NCI-H524 treated with DMSO at 0.1 percent for 48 hours (cell line): ENCODE results near the gene RPL36AL.
"Not testable (repeated sequence)": the region's sequence is repeated elsewhere in the genome, so short reads cannot be mapped to it uniquely, and the experiment has no call there.

Source experiments
- DNase-seq: peaks from one replicate; lab custom pipeline; 2025; lab: John Stamatoyannopoulos, UW

The RPL36AL gene

DNA sequence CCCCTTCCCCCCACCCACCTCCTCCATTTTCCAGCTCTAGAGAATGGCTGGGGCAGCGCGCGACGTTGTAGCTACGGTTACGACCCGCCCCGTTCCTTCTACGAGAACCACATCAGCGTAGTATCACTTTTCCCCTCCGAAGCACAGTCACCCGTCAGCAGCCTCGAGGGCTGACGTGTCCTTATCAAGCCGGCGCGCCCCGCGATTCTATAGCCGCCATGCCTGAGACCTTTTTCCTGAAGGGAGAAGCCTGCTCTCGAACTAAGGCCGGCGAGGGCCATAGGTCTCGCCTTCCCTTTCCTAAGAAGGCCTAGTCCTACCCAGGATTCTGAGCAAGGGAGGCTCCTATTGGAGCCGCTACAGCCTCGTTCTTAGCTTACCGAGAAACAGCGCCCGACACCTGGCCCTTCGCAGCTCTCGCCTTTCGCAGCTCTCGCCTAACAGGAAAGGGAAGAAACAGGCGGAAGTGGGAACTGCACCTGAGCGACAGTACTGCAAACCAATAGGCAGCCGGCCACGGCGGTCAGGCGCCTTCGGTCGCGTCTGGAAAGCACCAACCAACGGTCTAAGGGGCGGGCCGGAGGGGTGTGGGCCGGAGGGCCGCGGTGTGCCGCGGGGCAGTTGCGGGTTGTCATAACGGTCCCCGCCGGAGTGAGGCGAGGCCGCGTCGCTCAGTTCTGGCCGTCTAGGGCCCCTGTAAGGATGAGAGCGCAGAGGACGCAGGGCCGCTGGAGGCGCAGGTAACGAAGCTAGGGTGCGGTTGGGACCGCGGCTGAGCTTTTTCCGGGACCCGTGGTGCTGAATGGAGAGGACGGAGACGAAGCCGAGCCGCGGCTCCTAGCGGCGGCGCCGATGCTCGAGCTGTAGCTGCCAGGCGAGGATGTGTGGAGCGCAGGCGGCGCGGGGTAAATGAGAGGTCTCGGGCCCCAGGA lies at the start of gene RPL36AL, which contains the start of gene MGAT2:
TSS of gene RPL36AL (minus strand) at position 445 of the 932 bp plus-strand sequence. CDS start 1,522 bp downstream, outside the sequence.
TSS of gene MGAT2 (plus strand) at position 618 of the 932 bp plus-strand sequence. CDS start 470 bp downstream, outside the sequence.
- peak; percentile 98 for DNase-seq

DNA sequence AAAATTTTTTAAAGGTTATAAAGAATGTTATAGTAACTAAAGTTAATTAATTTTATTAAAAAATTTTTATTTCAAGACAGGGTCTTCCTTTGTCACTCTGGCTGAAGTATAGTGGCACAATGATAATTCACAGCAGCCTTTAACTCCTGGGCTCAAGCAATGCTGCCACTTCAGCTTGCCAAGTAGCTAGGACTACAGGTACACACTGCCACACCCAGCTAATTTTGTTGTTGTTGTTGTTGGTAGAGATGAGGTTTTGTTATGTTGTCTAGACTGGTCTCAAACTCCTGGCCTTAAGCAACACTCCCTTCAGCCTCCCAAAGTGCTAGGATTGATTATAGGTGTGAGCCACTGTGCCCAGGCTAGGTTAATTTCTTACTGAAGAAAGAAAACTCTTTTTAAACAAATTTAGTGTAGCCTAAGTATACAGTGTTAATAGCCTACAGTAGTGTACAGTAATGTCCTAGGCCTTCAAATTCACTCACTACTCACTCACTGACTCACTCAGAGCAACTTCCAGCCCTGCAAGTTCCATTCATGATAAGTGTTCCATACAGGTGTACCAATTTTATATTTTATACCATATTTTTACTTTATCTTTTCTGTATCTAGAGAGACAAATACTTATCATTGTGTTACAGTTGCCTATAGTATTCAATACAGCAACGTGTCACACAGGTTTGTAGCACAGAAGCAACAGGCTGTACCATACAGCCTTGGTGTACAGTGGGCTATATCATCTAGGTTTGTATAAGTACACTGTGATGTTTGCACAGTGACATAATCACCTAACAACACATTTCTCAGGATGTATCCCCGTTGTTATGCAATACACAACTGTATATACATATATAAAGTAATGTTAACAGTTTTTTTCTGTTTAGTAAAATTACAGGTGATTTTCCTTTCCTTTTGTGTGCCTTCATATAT lies 39.4 kb upstream of the RPL36AL start:
- DNase-seq: no peak

DNA sequence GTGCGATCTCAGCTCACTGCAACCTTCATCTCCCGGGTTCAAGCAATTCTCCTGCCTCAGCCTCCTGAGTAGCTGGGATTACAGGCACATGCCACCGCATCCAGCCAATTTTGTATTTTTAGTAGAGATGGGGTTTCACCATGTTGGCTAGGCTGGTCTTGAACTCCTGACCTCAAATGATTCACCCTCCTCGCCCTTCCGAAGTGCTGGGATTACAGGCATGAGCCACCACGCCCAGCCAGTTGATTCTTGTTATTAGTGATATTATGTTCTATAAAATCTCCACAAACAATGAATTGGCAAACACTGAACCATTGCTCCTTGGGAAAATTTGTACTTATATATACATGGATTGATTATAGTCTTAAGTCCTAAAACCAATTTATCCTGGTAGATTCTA lies 37.1 kb upstream of the RPL36AL start:
- not testable (repeated sequence) for DNase-seq

DNA sequence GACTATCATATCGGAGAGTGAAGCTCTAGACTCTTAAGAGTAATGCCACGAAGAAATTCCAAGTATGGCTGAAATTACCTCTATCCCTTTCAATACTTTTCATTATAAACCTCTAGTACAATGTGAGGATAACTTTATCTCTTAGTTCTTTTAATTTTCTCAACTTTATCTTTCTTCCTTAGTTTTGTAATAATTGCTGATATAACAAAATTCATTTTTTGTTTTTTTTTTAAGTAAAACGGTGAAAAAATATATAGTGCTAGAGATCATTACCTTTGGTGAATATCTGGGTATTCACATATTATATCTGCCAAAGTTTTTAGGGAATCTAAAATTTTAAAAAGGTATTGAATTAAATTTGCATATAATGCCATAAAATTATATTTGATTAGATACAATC lies 34.1 kb upstream of the RPL36AL start:
- no peak for DNase-seq

DNA sequence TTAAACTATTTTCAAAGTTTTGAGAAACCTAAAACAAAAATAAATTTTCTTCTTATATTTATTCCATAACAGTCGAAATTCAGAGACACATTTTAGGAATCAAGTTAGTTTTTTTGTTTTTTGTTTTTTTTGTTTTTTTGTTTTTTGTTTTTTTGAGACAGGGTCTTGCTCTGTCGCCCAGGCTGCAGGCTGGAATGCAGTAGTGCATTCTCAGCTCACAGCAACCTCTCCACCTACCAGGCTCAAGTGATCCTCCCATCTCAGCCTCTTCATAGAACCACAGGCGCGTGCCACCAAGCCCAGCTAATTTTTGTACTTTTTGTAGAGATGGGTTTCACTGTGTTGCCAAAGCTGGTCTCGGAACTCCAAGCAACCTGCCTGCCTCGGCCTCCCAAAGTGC lies 33.1 kb upstream of the RPL36AL start:
- DNase-seq: no peak

DNA sequence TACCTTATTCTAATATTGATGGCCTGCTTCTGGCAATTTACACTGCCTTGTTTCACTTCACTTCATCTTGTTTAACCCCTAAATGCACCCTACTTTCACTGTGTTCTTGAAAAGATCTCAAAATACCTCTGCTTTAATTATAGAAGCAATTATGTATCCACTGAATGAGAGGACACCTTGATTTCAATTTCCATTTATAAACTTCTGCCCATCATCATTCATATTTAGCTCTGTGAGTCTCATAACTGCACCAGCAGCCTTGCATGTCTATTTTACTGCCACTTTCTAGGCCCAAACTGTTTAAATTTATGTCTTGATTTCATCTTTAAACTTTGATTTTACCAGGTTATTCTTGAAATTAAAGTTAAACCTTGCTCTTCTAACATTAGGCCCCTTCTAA lies 21.7 kb upstream of the RPL36AL start:
- no peak for DNase-seq

DNA sequence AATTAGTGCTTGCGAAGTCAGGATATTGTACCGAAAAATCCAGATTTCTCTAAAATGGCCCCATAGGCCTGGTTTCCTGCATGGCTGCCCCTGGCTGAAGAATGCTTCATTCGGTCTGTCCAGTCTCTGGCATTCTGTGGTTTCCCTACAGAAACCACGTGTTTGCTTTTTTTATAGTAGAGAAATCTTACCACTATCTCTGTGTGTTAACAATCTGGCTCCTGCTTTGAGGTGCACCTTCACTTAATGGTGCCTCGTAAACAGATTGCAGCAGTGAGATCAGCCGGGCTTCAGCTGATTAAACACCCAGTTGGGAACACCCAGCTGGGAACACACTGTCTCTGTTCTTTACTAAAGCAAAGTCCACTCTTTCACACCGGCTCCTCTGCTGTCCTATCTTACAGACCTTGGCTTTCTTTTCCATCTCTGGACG lies 21.3 kb upstream of the RPL36AL start:
- DNase-seq: no peak

DNA sequence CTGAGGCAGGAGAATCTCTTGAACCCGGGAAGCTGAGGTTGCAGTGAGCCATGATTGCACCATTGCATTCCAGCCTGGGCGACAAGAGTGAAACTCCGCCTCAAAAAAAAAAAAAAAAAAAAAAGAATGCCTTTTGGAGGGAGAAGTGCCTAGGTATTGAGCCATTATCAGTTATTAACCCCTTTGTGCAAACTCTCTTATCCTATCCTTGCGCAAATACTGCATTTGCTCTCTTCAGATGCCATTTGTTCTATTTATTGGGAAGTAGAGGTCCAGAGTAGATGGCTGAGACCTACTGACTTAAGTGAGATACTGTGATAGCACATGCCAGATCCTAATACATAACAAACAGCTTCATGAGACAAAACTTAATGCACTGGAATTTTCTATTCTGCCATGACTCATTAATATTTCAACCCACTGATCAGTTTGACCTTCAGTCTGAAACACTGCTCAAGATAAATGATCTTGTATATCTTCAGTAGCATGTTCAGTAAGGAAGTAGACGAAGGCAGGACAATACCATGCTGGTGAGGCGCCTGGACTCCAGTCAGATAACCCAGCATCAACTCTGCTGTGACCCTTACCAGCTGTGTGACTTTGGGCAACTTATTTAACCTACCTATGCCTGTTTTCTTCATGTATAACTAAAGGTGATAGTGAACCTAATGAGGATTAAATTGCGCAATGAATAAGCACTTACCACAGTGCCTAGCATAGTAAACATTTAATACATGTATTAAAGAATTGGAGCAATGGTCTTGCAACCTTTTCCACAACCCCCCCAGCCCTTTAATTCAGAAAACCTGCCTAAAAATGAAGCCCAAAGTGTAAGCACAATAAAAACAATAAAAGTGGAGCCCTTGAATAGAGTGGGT lies 20.4 kb upstream of the RPL36AL start:
- no peak for DNase-seq

DNA sequence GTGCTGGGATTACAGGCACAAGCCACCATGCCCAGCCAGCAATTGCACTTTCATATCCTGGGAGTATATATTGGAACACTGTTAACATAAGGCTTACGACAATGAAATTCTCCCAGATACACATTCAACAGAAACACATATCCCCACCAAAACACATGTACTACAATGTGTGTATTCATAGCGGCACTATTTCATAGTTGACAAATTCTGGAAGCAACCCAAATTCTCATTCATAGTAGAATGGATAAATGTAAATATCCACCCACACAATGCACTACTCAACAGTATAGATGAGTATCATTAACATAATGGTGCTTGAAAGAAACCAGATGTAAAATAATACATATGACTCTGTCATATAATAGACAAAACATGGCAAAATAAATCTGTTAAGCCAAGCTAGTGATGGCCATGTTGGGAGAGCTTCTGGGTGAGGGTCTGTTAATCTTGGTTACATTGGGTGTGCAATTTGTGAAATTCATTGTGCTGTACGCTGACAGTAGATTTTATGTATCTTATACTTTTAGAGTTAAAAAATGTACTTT lies 17.2 kb upstream of the RPL36AL start:
- no peak for DNase-seq

DNA sequence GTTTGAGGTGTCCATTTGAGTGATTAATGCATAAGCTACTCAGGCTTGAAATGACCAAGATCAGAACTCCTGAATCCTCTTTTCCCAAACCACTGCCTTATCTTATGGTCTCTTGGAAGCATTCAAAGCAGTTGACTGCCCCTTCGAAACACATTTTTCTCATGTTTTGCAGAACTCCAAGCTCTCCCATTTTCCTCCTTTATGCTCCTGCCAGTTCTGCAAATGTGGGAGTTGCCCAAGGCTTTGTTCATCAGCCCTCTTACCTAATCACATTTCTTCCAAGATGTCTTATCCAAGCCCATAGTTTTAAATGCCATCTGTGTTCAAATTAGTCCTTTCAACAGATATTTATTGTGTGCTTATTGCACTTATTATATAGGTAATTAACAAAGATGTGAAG lies 16.4 kb upstream of the RPL36AL start:
- no peak for DNase-seq

DNA sequence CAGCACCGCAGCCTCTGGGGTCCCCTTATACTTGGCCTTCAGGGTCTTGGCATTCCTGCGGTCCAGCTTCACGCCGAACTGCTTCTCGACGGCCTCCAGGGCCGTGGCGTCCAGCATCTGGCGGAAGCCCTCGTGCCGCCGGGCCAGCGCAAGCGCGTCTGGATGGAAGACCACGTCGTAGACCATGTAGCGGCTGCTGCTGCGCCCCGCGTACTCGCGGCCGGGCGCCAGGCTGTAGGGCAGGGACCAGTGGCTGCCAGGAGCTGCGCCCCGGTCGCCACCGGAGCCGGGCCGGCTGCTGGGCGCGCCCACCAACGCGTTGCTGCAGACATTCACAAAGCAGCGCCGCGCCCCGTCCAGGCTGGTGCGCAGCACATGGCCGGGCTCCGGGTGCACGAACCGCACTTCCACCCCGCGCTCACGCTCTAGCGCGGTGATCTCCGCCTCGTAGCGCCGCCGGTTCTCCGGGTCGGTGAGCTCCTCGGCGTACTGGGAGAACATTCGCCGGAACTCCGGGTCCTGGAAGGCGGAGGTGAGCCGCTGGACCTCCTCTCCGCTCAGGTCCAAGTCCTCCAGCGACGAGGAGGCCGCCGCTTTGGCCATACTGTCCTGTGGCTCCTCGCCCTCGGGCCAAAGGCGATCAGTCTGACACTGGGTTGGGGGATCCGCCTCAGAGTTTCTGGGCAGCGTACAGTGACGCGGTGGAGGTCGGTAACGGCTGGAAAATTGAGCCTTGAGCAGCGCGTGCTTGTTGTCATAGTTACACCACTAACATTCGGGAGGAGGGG lies 14.3 kb upstream of the RPL36AL start, which contains the start of gene DNAAF2:
TSS of gene DNAAF2 (minus strand) at position 698 of the 788 bp plus-strand sequence. CDS start at position 603, 95 bp downstream.
- no peak for DNase-seq

DNA sequence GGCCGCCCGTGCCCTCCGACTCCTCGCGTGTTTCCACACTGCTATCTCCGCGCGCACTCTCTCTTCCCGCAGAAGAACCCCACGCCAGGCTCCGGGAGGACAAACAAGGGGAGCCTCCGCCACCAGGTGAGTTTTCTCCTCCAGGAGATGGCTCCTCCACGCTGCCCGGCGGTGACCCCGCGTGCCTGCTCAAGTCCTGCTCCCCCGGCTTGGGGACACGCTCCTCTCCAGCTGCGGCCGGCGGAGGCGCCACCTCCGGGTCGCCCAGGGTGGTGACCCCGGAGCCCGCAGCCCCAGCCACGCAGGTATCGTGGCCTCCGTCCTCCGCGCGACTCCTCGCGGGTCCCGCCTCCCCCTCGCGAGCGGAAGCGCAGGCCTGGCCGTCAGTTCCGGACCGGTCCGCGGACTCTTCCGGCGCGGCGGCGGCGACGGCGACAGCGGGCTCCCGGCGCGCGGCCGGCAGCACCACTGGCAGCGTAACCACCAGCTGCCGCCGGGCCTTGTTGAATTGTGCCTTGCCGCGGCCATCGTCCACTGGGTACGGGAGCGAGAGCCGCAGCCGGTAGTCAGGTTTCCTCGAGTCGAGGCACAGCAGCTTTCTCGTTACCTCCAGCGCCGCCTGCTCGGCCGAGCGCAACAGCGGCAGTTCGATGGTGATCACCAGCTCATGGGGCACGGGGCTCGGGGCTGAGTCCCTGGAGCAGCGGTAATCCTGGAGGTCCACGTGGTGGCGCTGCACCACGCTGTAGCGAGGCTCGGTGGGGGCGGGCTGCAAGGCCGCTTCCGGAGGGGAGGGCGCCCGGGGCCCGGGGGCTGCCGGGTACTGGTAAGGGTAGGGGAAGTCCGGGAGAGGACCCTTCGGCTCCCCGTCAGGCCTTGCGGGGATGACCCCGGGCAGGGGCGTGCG lies 13.5 kb upstream of the RPL36AL start:
- peak; percentile 85 for DNase-seq

DNA sequence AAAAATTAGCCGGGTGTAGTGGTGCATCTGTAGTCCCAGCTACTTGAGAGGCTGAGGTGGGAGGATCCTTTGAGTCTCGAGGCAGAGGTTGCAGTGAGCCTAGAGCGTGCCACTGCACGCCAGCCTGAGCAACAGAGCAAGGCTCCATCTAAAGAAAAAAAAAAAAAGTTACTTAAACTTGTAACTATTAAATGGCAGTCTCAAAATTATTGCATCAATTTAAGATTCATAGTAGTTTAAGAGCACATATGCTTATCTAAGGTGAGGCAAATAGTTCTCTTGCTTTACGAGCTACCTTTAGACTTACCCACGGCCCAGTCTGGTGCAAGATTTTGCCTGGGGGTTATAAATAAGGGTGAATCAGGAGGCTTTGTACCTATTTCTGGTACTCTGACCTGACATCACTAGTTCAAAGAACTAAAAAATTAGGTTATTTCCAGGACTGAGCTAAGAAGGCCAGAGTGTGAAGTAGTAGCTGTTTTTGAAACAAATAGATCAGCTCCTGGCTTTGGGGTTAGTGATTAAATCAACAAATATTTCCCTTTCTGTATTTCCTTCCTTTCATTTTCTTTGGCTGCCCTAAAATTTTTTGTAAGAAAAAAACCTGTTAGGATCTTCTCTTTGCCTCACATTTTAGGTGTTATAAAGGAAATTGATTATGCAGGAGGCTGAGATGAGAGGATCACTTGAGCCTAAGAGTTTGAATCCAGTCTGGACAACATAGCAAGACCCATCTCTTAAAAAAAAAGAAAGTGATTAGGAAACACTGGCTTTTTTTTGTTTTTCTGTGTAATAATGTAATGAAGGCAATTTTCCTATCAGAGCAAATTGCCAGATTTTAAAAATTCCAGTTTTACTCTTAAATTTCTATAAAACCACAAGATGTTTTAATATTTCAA lies 3.8 kb upstream of the RPL36AL start:
- DNase-seq: no peak

DNA sequence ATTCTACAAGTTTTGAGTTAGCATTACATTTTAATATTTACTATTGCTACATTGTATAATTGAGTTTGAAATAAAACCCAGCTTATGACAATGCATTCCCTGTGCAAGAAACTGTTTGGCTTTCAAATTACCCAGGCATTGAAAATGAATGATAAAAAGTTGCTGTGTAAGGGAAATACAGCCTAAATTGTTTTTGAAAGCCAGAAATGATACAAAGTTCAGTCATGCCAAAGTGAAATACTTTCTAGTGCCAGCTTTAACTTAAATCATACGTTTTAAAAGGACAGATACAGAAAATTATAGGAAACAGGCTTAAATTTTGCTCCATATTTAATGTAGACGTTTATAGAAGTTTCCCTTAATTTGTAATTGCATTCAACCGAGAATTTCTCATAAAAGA lies 3.0 kb upstream of the RPL36AL start:
- DNase-seq: no peak

DNA sequence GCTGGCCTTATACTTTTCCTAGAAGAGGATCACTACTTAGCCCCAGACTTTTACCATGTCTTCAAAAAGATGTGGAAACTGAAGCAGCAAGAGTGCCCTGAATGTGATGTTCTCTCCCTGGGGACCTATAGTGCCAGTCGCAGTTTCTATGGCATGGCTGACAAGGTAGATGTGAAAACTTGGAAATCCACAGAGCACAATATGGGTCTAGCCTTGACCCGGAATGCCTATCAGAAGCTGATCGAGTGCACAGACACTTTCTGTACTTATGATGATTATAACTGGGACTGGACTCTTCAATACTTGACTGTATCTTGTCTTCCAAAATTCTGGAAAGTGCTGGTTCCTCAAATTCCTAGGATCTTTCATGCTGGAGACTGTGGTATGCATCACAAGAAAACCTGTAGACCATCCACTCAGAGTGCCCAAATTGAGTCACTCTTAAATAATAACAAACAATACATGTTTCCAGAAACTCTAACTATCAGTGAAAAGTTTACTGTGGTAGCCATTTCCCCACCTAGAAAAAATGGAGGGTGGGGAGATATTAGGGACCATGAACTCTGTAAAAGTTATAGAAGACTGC lies 1.7 kb upstream of the RPL36AL start:
- no peak for DNase-seq

DNA sequence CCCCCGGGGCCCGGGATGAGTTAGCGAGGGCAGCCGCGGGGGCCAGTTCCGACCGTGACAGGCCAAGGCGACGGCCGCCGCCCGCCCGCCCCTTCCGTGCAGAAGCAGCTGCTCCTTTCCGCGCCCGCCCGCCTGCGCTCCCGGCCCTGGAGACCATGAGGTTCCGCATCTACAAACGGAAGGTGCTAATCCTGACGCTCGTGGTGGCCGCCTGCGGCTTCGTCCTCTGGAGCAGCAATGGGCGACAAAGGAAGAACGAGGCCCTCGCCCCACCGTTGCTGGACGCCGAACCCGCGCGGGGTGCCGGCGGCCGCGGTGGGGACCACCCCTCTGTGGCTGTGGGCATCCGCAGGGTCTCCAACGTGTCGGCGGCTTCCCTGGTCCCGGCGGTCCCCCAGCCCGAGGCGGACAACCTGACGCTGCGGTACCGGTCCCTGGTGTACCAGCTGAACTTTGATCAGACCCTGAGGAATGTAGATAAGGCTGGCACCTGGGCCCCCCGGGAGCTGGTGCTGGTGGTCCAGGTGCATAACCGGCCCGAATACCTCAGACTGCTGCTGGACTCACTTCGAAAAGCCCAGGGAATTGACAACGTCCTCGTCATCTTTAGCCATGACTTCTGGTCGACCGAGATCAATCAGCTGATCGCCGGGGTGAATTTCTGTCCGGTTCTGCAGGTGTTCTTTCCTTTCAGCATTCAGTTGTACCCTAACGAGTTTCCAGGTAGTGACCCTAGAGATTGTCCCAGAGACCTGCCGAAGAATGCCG lies 872 bp upstream of the RPL36AL start:
- DNase-seq: peak; percentile 45

DNA sequence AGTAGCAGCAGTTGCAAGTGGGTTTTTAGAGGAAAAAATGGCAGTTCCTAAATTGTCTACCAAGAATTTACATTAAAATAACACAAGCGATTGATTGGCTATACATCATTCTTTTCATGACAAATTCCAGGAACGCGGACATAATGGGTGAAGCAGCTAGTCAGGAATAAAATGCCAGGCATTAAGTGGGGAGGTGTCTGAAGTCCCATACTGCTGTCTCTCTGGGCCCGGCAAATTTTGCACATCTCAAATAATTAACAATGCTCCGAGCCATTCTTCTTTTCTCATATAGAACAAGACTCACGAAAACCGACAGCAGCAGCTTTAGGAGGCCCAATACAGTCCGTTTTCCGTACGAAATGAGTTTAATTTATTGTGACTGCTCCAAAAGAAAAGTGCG lies 696 bp downstream of the RPL36AL start:
- no peak for DNase-seq
